PFSK-1 (cell line): ENCODE results near the gene PPP1R12B.

Experiments used
- FOXP2 ChIP-seq: optimal IDR thresholded peaks from 2 replicates; pipeline ENCODE3; 2011; ENCODE audit warnings: borderline replicate concordance, control low read depth, inconsistent platforms; ENCODE audit not compliant: insufficient read depth; ENCODE audit errors: extremely low read length, extremely low read depth
- POLR2AphosphoS5 ChIP-seq: IDR thresholded peaks from 2 replicates; pipeline ENCODE4 v1.6.1; 2012; ENCODE audit warnings: low read depth, mild to moderate bottlenecking, control low read depth, low read length, moderate library complexity
- REST ChIP-seq, 2 experiments: IDR thresholded peaks; 2 replicates each; pipeline versions ENCODE4 v1.6.1 to v1.8.0; 2011 to 2012; ENCODE audit warnings: low read depth in 2 of 2, low read length in 2 of 2, control low read depth in 1 of 2, inconsistent platforms in 1 of 2, mild to moderate bottlenecking in 1 of 2, moderate library complexity in 1 of 2; ENCODE audit not compliant: insufficient read depth in 1 of 2
- SIN3A ChIP-seq: IDR thresholded peaks from 2 replicates; pipeline ENCODE4 v1.6.1; 2012; ENCODE audit warnings: mild to moderate bottlenecking, low read length, moderate library complexity, borderline replicate concordance; ENCODE audit not compliant: insufficient read depth
- TAF1 ChIP-seq: IDR thresholded peaks from 2 replicates; pipeline ENCODE4 v1.6.1; 2012; ENCODE audit warnings: low read length, control low read depth, borderline replicate concordance; ENCODE audit not compliant: insufficient read depth

The PPP1R12B gene

GRCh38 chr1:202603435-202603834 is 254.9 kb downstream of the PPP1R12B start:
- TF ChIP-seq TAF1 (no peak), POLR2AphosphoS5 (no peak), REST (IDR thresholded peaks at IDR 0.05; ENCODE audit: insufficient read depth in 1 of 2, low read depth in 2 of 2, low read length in 2 of 2) (no peak), FOXP2 (no peak), SIN3A (no peak)

DNA sequence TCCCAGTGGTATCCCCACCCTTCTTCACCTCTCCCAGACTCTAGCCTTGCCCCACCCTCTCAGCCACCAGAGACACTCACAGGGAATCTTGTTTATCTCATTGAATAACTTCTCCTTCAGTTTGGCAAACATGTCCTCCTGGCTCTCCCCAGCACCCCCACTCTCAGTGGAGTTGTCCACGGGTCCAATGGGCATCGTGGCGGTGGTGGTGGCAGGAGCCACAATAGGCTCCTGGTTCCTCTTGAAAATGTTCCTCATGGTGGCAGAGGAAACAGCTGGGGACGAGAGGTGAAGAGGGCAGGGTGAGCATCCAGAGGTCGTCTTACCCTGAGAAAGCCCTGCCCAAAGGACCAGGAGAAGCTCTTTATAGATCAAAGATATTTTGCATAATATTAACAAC is 257.0 kb downstream of the PPP1R12B start:
- TF ChIP-seq TAF1 (no peak), FOXP2 (no peak), REST (IDR thresholded peaks at IDR 0.05; ENCODE audit: insufficient read depth in 1 of 2, low read depth in 2 of 2, low read length in 2 of 2) (no peak), SIN3A (no peak), POLR2AphosphoS5 (no peak)

GRCh38 chr1:202613571-202613970 is 265.1 kb downstream of the PPP1R12B start:
- TF ChIP-seq FOXP2 (no peak), POLR2AphosphoS5 (no peak), TAF1 (no peak), SIN3A (no peak), REST (IDR thresholded peaks at IDR 0.05; ENCODE audit: insufficient read depth in 1 of 2, low read depth in 2 of 2, low read length in 2 of 2) (no peak)

GRCh38 chr1:202615501-202616354 is 267.2 kb downstream of the PPP1R12B start:
- TF ChIP-seq SIN3A (no peak), POLR2AphosphoS5 (no peak), REST (IDR thresholded peaks at IDR 0.05; ENCODE audit: insufficient read depth in 1 of 2, low read depth in 2 of 2, low read length in 2 of 2) (no peak), FOXP2 (no peak), TAF1 (no peak)
